HL-60 (cell line): ENCODE results near the gene BZW2.

Experiments used
- DNase-seq, 2 experiments: peaks; one replicate each; pipeline ENCODE4 v3.0.0-alpha.2; 2010 to 2020; ENCODE audit warnings: low read depth in 1 of 2, low spot score in 1 of 2
- H3K27ac ChIP-seq: fragments of 250-450 bp; sonication (Bioruptor Pico); replicated peaks from 2 replicates; pipeline ENCODE4 v1.5.1; 2020; ENCODE audit warnings: mild to moderate bottlenecking, moderate library complexity
- H3K27me3 ChIP-seq: fragments of 250-450 bp; sonication (Bioruptor Pico); 2 replicates; pipeline ENCODE4 v1.5.1; 2021; ENCODE audit warnings: mild to moderate bottlenecking, moderate library complexity; ENCODE audit not compliant: insufficient read depth, poor library complexity, severe bottlenecking
- H3K4me3 ChIP-seq: replicated peaks from 2 replicates; pipeline ENCODE4 v1.5.1; 2011; ENCODE audit warnings: mild to moderate bottlenecking, control low read depth, low read length; ENCODE audit not compliant: insufficient read depth
- CTCF ChIP-seq: IDR thresholded peaks from one replicate; pipeline ENCODE4 v1.5.1; 2011; ENCODE audit warnings: low read length, control low read depth, inconsistent platforms; ENCODE audit not compliant: insufficient read depth
- GABPA ChIP-seq: IDR thresholded peaks from 2 replicates; pipeline ENCODE4 v1.6.1; 2012; ENCODE audit warnings: low read depth
- POLR2AphosphoS5 ChIP-seq: IDR thresholded peaks from 2 replicates; pipeline ENCODE4 v1.6.1; 2012; ENCODE audit warnings: low read depth
- REST ChIP-seq: IDR thresholded peaks from 2 replicates; pipeline ENCODE4 v1.6.1; 2012; ENCODE audit warnings: low read depth; ENCODE audit not compliant: insufficient replicate concordance
- SPI1 ChIP-seq: IDR thresholded peaks from 2 replicates; pipeline ENCODE4 v1.6.1; 2012; ENCODE audit warnings: low read depth, mild to moderate bottlenecking, borderline replicate concordance

BZW2 gene

GRCh38 chr7:16627236-16627635 is 18.7 kb upstream of the BZW2 start:
- Histone ChIP-seq H3K4me3 (no peak overlapping the region), H3K27ac (no peak overlapping the region), H3K27me3 (no peaks in the 10 kb centered on the region)
- TF ChIP-seq CTCF = no peak
- no peak for TF ChIP-seq REST
- TF ChIP-seq POLR2AphosphoS5 = no peak
- no peak for TF ChIP-seq SPI1
- no peak for TF ChIP-seq GABPA
- DNase-seq = no peak

- no peak for TF ChIP-seq SPI1
- TF ChIP-seq REST = no peak
- no peak for TF ChIP-seq GABPA
- no peak for TF ChIP-seq POLR2AphosphoS5
- no peak for TF ChIP-seq CTCF
- Histone ChIP-seq H3K27me3 (no peaks in the 10 kb centered on the region), H3K27ac (no peak overlapping the region), H3K4me3 (no peak overlapping the region)
- DNase-seq = no peak
Observed at GRCh38 chr7:16630654-16631053, 15.3 kb upstream of the BZW2 start.

GRCh38 chr7:16634271-16634738 is 11.7 kb upstream of the BZW2 start:
- Histone ChIP-seq H3K27ac (no peak overlapping the region), H3K4me3 (no peak overlapping the region), H3K27me3 (no peaks in the 10 kb centered on the region)
- DNase-seq = no peak
- no peak for TF ChIP-seq POLR2AphosphoS5
- TF ChIP-seq SPI1 = no peak
- no peak for TF ChIP-seq GABPA
- TF ChIP-seq REST = no peak
- TF ChIP-seq CTCF = no peak
